Panc1 (cell line): ENCODE results near the gene CNN2. TPM values are rescaled to one million over a fixed set of nuclear protein-coding genes. Genes with fewer than 3 reads are reported as not detected.
A peak's percentile ranks its signal among the peaks of the same experiment; 100 is the strongest.

Source experiments
- ATAC-seq: fragments of 200-7000 bp; cut with Tn5 transposase; 2 replicates; pipeline ENCODE4 v1.9.1; 2020; ENCODE audit warnings: mild to moderate bottlenecking, moderate library complexity
- BruUV-seq: library from RNA; stranded (reverse); fragments of 400-500 nt; replicated peaks from 2 replicates; lab custom pipeline; 2021; lab: Mats Ljungman, UMichigan
- CTCF ChIA-PET: fragments of 300-600 bp; sonication (Branson Sonifier 250); formaldehyde crosslinking; loops from one replicate; lab custom pipeline; 2022; ENCODE audit warnings: antibody characterized with exemption; lab: Charles Lee
- POLR2A ChIA-PET: fragments of 300-600 bp; sonication (Branson Sonifier 250); formaldehyde crosslinking; loops from one replicate; lab custom pipeline; 2022; ENCODE audit warnings: antibody characterized with exemption; lab: Charles Lee
- DNase-seq: peaks from one replicate; pipeline ENCODE4 v3.0.0-alpha.2; 2010; ENCODE audit warnings: low read depth, low spot score
- H3K27ac ChIP-seq: 2 replicates; pipeline ENCODE4 v1.5.1; 2011; ENCODE audit warnings: mild to moderate bottlenecking, low read length, inconsistent platforms
- H3K27me3 ChIP-seq: fragments of 200-500 bp; sonication (Bioruptor generic); 2 replicates; pipeline ENCODE4 v1.6.0; 2014; ENCODE audit warnings: low read length, inconsistent platforms; ENCODE audit not compliant: control insufficient read depth, insufficient read depth
- H3K36me3 ChIP-seq: fragments of 200-500 bp; sonication (Bioruptor generic); 2 replicates; pipeline ENCODE4 v1.5.1; 2014; ENCODE audit warnings: inconsistent platforms, mild to moderate bottlenecking, low read length, moderate library complexity; ENCODE audit not compliant: control insufficient read depth, insufficient read depth
- H3K4me1 ChIP-seq: 2 replicates; pipeline ENCODE4 v1.5.1; 2011; ENCODE audit warnings: inconsistent platforms, mild to moderate bottlenecking, low read length, moderate library complexity; ENCODE audit not compliant: control insufficient read depth, insufficient read depth
- H3K4me3 ChIP-seq, 2 experiments: 2 replicates each; pipeline ENCODE4 v1.5.1; 2011 to 2012; ENCODE audit warnings: low read depth in 2 of 2, low read length in 2 of 2, mild to moderate bottlenecking in 2 of 2, inconsistent platforms in 1 of 2, moderate library complexity in 1 of 2
- H3K9me3 ChIP-seq: fragments of 200-500 bp; sonication (Bioruptor generic); 2 replicates; pipeline ENCODE4 v1.5.1; 2014; ENCODE audit warnings: low read depth, mild to moderate bottlenecking, inconsistent platforms, low read length, moderate library complexity; ENCODE audit not compliant: control insufficient read depth, insufficient read depth
- CTCF ChIP-seq: fragments of 450-650 bp; IDR thresholded peaks from 2 replicates; pipeline ENCODE4 v1.5.1; 2017; ENCODE audit warnings: mild to moderate bottlenecking
- POLR2AphosphoS5 ChIP-seq: IDR thresholded peaks from 2 replicates; pipeline ENCODE4 v1.6.1; 2012; ENCODE audit warnings: mild to moderate bottlenecking, low read depth, low read length, moderate library complexity
- REST ChIP-seq, 2 experiments: IDR thresholded peaks; 2 replicates each; pipeline ENCODE4 v1.6.1; 2011 to 2012; ENCODE audit warnings: low read depth in 2 of 2, control low read depth in 1 of 2, low read length in 1 of 2, mild to moderate bottlenecking in 1 of 2, moderate library complexity in 1 of 2; ENCODE audit not compliant: insufficient read depth in 1 of 2
- SIN3A ChIP-seq: IDR thresholded peaks from 2 replicates; pipeline ENCODE4 v1.6.1; 2012; ENCODE audit warnings: low read depth, mild to moderate bottlenecking, low read length, moderate library complexity, borderline replicate concordance; ENCODE audit not compliant: insufficient read depth
- TCF7L2 ChIP-seq: IDR thresholded peaks from 2 replicates; pipeline ENCODE4 v1.6.1; 2011; ENCODE audit warnings: mild to moderate bottlenecking, low read depth, low read length, inconsistent platforms
- in situ Hi-C: cut with HindIII; loops from 2 replicates; pipeline ENCODE4 v1.10.0; 2016; ENCODE audit warnings: low sequenced_read_pairs, low pct_unique_long_range_greater_than_20kb
- intact Hi-C: fragments of 100-400 bp; cut with micrococcal nuclease; formaldehyde crosslinking; loops from one replicate; pipeline ENCODE4 v1.10.0; 2022; ENCODE audit not compliant: unreplicated experiment
- total RNA-seq: library from RNA; stranded (reverse); gene quantifications from one replicate; pipeline ENCODE4 v1.2.1, GENCODE V29; 2021; ENCODE audit not compliant: unreplicated experiment

CNN2 gene
- total RNA-seq, 1 experiment from 2014 or later, result 203 TPM

- intact Hi-C loops, result no loop called here
- CTCF ChIA-PET, result interaction anchor here (0.6 kb wide), 1 partner anchor 571 kb away, joined by 9 read pairs; no protein-coding TSS in a partner anchor
- H3K27me3 ChIP-seq, result no peaks in the 10 kb centered on the region
- ATAC-seq (no peak), DNase-seq (no peak)
- no peaks in the 10 kb centered on the region for H3K36me3 ChIP-seq
- in situ Hi-C loops, result no loop called here
- peaks cover 8% of the 10 kb centered on the region for H3K4me1 ChIP-seq
- TF ChIP-seq REST (IDR thresholded peaks at IDR 0.05; ENCODE audit: insufficient read depth in 1 of 2, low read depth in 2 of 2, low read length in 1 of 2), result no peak
- no peak for TF ChIP-seq POLR2AphosphoS5
- no peak for TF ChIP-seq SIN3A
- no peak for TF ChIP-seq CTCF
- TF ChIP-seq TCF7L2, result no peak
- no peak overlapping the region for H3K27ac ChIP-seq
- no peaks in the 10 kb centered on the region for H3K9me3 ChIP-seq
- POLR2A ChIA-PET, result no interaction called here
- no peak overlapping the region for H3K4me3 ChIP-seq
- BruUV-seq, result no TSS peak
Observed at GRCh38 chr19:1072371-1073015, 46.1 kb downstream of the CNN2 start.

- no peak for DNase-seq
- no peak overlapping the region; the same call in 1 of the 2 replicates for H3K27ac ChIP-seq
- no peaks in the 10 kb centered on the region for H3K27me3 ChIP-seq
- ChIA-PET POLR2A (no interaction called here), CTCF (no interaction called here)
- 0 out of 2 replicates have a peak, but pooled peaks have one; percentile 5 for ATAC-seq
- H3K4me3 ChIP-seq, result no peak overlapping the region
- intact Hi-C loops, result no loop called here
- no peak for TF ChIP-seq POLR2AphosphoS5
- no peak for TF ChIP-seq TCF7L2
- no peak for TF ChIP-seq CTCF
- no peak for TF ChIP-seq REST (IDR thresholded peaks at IDR 0.05; ENCODE audit: insufficient read depth in 1 of 2, low read depth in 2 of 2, low read length in 1 of 2)
- no peak for TF ChIP-seq SIN3A
- in situ Hi-C loops, result no loop called here
- no TSS peak for BruUV-seq
- H3K9me3 ChIP-seq, result no peaks in the 10 kb centered on the region
- peaks cover 8% of the 10 kb centered on the region for H3K4me1 ChIP-seq
- H3K36me3 ChIP-seq, result no peaks in the 10 kb centered on the region
Observed at GRCh38 chr19:1073063-1073955, 46.9 kb downstream of the CNN2 start.
